Mononuclear cell (primary cell): ENCODE data around the gene RAB6A. TPM values are rescaled to one million over a fixed set of nuclear protein-coding genes. Genes with fewer than 3 reads are reported as not detected.
"Not testable (repeated sequence)": the region's sequence is repeated elsewhere in the genome, so short reads cannot be mapped to it uniquely, and the experiment has no call there.

Source experiments
- H3K27me3 ChIP-seq: 2 replicates; pipeline ENCODE4 v1.6.0; 2011; ENCODE audit warnings: low read length, control low read depth; ENCODE audit not compliant: insufficient read depth
- H3K4me1 ChIP-seq: 2 replicates; pipeline ENCODE4 v1.5.1; 2011; ENCODE audit warnings: mild to moderate bottlenecking, low read length, control low read depth; ENCODE audit not compliant: insufficient read depth
- H3K4me3 ChIP-seq: 2 replicates; pipeline ENCODE4 v1.5.1; 2011; ENCODE audit warnings: mild to moderate bottlenecking, low read length, moderate library complexity
- H3K9me3 ChIP-seq: 2 replicates; pipeline ENCODE4 v1.5.1; 2011; ENCODE audit warnings: low read depth, mild to moderate bottlenecking, control low read depth, low read length
- total RNA-seq: library from RNA; depleted of rRNA; stranded (reverse); fragments of >200 nt; gene quantifications from one replicate; pipeline ENCODE4 v1.2.3, GENCODE V29; 2012

The RAB6A gene
- total RNA-seq, 1 donor: 85.2 TPM

GRCh38 chr11:73716153-73717056 is 44.5 kb downstream of the RAB6A start:
- no peaks in the 10 kb centered on the region for H3K27me3 ChIP-seq
- H3K4me1 ChIP-seq: peaks cover 4% of the 10 kb centered on the region
- H3K4me3 ChIP-seq: no peak overlapping the region
- H3K9me3 ChIP-seq: no peaks in the 10 kb centered on the region

- Histone ChIP-seq H3K4me1 (peaks cover 4% of the 10 kb centered on the region), H3K9me3 (no peaks in the 10 kb centered on the region), H3K4me3 (no peak overlapping the region), H3K27me3 (no peaks in the 10 kb centered on the region)
Measured at GRCh38 chr11:73715541-73715940, 45.3 kb downstream of the RAB6A start.

GRCh38 chr11:73710964-73711363 is 49.9 kb downstream of the RAB6A start:
- H3K4me1 ChIP-seq: no peaks in the 10 kb centered on the region
- no peak overlapping the region for H3K4me3 ChIP-seq
- no peaks in the 10 kb centered on the region for H3K27me3 ChIP-seq
- H3K9me3 ChIP-seq: no peaks in the 10 kb centered on the region

- Histone ChIP-seq H3K9me3 (no peaks in the 10 kb centered on the region), H3K4me1 (no peaks in the 10 kb centered on the region), H3K27me3 (no peaks in the 10 kb centered on the region), H3K4me3 (no peak overlapping the region)
Measured at GRCh38 chr11:73705053-73705452, 55.8 kb downstream of the RAB6A start.

GRCh38 chr11:73693899-73694525 is 66.9 kb downstream of the RAB6A start:
- Histone ChIP-seq H3K27me3 (no peaks in the 10 kb centered on the region), H3K4me1 (no peaks in the 10 kb centered on the region), H3K4me3 (no peak overlapping the region), H3K9me3 (no peaks in the 10 kb centered on the region)

- no peaks in the 10 kb centered on the region for H3K9me3 ChIP-seq
- H3K4me1 ChIP-seq: no peaks in the 10 kb centered on the region
Measured at GRCh38 chr11:73680687-73681086, 80.2 kb downstream of the RAB6A start.

GRCh38 chr11:73676552-73676951 is 84.3 kb downstream of the RAB6A start:
- H3K27me3 ChIP-seq, H3K4me3 ChIP-seq, H3K4me1 ChIP-seq, H3K9me3 ChIP-seq: not testable (repeated sequence)

More at GRCh38 chr11:73680687-73681086, 80.2 kb downstream of the RAB6A start:
- no peak overlapping the region for H3K4me3 ChIP-seq
- no peaks in the 10 kb centered on the region for H3K27me3 ChIP-seq

GRCh38 chr11:73671701-73672100 is 89.2 kb downstream of the RAB6A start:
- H3K27me3 ChIP-seq: no peaks in the 10 kb centered on the region
- no peaks in the 10 kb centered on the region for H3K9me3 ChIP-seq
- no peaks in the 10 kb centered on the region for H3K4me1 ChIP-seq
- no peak overlapping the region for H3K4me3 ChIP-seq

- Histone ChIP-seq H3K4me3 (no peak overlapping the region), H3K27me3 (no peaks in the 10 kb centered on the region), H3K9me3 (no peaks in the 10 kb centered on the region), H3K4me1 (no peaks in the 10 kb centered on the region)
Measured at GRCh38 chr11:73670808-73671207, 90.1 kb downstream of the RAB6A start.

GRCh38 chr11:73667891-73668290 is 93.0 kb downstream of the RAB6A start:
- H3K4me3 ChIP-seq: no peak overlapping the region
- no peaks in the 10 kb centered on the region for H3K9me3 ChIP-seq
- H3K4me1 ChIP-seq: peaks cover 9% of the 10 kb centered on the region
- no peaks in the 10 kb centered on the region for H3K27me3 ChIP-seq

GRCh38 chr11:73664877-73665276 is 96.0 kb downstream of the RAB6A start:
- Histone ChIP-seq H3K9me3 (no peaks in the 10 kb centered on the region), H3K4me1 (peaks cover 20% of the 10 kb centered on the region), H3K4me3 (no peak overlapping the region), H3K27me3 (no peaks in the 10 kb centered on the region)

- no peaks in the 10 kb centered on the region for H3K9me3 ChIP-seq
- peaks cover 20% of the 10 kb centered on the region for H3K4me1 ChIP-seq
- no peaks in the 10 kb centered on the region for H3K27me3 ChIP-seq
- H3K4me3 ChIP-seq: no peak overlapping the region
Measured at GRCh38 chr11:73663604-73664495, 97.0 kb downstream of the RAB6A start.

- H3K4me3 ChIP-seq: no peak overlapping the region
- H3K27me3 ChIP-seq: no peaks in the 10 kb centered on the region
- no peaks in the 10 kb centered on the region for H3K9me3 ChIP-seq
- peaks cover 20% of the 10 kb centered on the region for H3K4me1 ChIP-seq
Measured at GRCh38 chr11:73662445-73663157, 98.3 kb downstream of the RAB6A start.

GRCh38 chr11:73661035-73661628 is 99.7 kb downstream of the RAB6A start:
- Histone ChIP-seq H3K4me1 (peaks cover 20% of the 10 kb centered on the region), H3K4me3 (no peak overlapping the region), H3K9me3 (no peaks in the 10 kb centered on the region), H3K27me3 (no peaks in the 10 kb centered on the region)
